A172 (cell line): ENCODE measurements around the gene LRRC26. TPM values are rescaled to one million over a fixed set of nuclear protein-coding genes. Genes with fewer than 3 reads are reported as not detected.

ENCODE experiments used
- DNase-seq: peaks from one replicate; pipeline ENCODE4 v3.0.0-alpha.2; 2015; ENCODE audit warnings: low spot score
- total RNA-seq: library from RNA; depleted of rRNA; stranded (reverse); fragments of >200 nt; shearing (Covaris generic); gene quantifications from 2 replicates; pipeline ENCODE4 v1.2.3, GENCODE V29; 2014

The LRRC26 gene
- total RNA-seq, 1 experiment from 2014 or later, result not detected

DNA sequence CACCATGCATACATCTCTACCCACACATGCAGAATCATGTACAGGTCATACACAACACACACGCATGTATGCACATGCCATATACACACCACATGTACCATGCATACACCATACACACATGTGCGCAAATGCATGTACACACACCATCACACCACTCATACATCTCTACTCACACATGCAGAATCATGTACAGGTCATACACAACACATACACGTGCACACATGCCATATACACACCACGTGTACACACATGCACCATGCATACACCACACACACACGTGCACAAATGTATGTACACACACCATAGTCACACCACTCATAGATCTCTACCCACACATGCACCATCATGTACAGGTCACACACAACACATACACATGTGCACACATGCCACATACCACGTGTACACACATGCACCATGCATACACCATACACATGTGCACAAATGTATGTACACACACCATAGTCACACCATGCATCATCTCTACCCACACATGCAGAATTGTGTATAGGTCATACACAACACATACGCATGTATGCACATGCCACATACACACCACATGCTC is 16.9 kb downstream of the LRRC26 start:
- DNase-seq, result no peak

DNA sequence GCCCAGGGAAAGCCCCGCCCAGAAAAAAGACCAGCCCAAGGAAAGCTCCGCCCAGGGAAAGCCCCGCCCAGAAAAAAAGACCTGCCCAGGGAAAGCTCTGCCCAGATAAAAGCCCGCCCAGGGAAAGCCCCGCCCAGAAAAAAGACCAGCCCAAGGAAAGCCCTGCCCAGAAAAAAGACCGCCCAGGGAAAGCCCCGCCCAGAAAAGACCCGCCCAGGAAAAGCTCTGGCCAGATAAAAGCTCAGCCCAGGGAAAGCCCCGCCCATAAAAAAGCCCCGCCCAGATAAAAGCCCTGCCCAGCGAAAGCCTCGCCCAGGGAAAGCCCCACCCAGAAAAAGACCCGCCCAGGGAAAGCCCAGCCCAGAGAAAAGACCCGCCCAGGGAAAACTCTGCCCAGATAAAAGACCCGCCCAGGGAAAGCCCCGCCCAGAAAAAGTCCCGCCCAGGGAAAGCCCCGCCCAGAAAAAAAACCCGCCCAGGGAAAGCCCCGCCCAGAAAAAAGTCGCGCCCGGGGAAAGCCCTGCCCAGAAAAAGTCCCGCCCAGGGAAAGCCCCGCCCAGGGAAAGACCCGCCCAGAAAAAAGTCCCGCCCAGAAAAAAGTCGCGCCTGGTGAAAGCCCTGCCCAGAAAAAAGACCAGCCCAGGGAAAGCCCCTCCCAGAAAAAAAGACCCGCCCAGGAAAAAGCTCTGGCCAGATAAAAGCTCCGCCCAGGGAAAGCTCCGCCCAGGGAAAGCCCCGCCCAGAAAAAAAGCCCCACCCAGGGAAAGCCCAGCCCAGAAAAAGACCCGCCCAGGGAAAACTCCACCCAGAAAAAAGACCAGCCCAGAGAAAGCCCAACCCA is 19.0 kb downstream of the LRRC26 start:
- peak; percentile 94 for DNase-seq

DNA sequence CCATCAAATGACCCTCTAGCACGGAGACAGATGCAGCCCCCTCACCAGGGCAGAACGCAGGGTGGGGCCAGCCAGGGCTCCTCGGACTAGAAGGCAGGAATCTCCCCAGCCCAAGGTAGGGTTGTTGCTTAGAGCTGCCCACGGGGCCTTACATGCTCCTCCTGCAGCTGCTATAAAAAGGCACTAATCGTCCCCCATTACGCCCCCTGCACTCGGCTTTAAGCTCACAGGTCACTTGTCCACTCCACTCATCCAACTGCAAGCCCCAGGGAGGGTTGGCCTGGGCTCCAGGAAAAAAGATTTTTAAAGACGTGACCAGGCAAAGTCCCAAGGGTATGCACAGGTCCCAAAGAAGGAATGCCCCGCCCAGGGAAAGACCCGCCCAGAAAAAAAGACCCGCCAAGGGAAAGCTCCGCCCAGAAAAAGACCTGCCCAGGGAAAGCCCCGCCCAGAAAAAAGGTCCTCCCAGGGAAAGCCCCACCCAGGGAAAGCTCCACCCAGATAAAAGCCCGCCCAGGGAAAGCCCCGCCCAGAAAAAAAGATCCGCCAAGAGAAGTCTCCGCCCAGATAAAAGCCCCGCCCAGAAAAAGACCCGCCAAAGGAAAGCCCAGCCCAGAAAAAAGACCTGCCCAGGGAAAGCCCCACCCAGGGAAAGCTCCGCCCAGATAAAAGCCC is 19.8 kb downstream of the LRRC26 start:
- DNase-seq, result no peak

DNA sequence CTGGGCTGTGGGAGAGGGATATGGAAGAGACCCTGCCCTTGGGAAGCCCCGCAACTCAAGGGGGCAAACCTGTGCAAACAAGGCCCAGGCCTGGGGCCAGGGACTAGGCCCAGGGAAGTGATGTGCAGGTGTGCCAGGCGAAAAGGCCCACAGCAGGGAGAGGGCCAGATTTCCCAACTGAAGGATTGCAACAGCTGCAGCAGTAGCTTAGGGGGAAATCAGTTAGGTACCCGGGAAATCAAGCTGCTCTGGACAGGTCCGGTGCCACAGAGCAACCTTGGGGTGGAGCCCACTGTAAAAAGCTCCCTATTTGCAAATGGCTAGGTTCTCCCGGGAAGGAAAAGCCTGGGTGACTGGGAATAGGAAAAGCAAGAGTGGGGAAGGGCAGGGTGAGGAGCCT is 20.5 kb downstream of the LRRC26 start:
- no peak for DNase-seq

DNA sequence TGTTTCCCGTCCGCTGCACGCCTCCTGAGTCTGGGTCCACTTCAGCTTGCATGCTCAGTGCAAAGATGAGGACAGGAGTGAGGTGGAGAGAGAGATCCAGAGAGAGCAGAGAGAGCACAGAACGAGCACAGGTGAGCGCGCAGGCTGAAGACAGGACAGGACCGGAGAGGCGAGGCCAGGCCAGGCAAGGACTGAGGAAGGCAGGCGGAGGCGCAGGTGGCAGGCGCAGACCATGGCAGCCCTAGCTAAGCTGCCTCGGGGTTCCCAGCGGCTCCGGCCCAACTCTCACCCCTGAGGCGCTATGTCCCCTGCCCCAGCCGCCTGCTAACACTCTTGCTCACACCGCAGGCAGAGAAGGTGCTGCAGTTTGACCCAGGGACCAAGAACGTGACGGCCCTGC is 21.2 kb downstream of the LRRC26 start:
- no peak for DNase-seq

DNA sequence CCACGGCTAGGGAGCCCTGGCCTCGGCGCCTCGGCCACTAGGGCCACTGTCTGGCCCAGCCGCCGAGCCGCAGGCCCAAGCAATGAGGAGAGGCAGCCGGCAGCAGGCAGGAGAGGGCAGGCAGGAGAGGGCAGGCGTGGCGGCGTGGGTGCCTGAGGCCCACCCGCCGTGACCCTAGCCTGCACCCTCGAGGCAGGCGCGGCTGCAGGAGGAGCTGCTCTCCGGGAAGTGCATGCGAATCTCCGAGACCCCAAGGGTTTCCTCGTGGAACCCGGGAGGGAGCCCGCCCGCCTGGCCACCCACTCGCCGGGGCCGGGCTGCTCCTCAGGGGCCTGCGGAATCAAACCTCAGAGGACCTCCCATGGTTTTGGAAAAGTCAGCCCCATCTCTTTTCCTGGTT is 21.6 kb downstream of the LRRC26 start:
- no peak for DNase-seq

DNA sequence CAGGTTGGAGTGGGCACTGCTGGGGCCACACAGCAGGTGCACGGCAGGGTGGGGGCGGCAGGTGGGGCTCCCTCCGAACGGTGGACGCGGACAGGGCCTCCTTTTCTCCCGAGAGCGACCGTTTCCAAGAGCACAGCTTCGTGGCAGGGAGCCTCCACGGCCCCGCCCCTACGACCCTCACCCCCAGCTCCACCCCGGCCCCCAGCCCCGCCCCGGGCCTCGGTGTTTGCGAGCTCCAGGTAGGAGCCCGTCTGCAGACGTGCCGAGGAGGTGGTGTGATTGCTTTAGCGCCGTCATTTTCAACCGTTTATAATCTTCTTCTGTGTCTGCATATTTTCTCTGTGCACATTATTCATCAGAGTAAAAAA is 22.1 kb downstream of the LRRC26 start:
- no peak for DNase-seq

DNA sequence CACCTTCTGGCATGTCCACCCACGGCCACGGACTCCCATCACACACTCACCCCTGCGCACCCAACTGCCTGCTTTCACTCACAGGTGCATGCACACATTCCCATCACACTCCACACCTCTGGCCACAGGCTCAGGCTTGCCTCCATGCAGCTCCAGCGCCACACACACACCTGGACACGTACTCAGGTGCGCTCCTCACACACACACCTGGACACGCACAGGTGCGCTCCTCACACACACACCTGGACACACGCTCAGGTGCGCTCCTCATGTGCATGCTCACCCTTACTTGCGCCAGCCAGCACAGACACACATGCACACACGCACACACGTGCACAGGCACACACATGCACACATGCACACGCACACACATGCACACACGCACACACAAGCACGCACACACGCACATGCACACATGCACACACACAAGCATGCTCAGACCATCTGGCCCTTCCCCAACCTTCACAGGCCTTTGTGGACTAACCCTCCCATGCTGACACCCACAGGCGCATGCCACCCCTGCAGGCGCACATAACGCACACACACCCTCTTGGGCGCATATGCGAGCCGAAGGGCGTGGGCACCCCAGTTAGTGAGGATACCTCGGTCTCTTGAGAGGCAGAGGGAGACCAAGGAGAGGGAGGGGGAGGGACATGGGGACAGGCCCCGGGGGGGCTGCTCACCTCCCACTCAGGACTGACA is 22.6 kb downstream of the LRRC26 start:
- DNase-seq, result no peak

DNA sequence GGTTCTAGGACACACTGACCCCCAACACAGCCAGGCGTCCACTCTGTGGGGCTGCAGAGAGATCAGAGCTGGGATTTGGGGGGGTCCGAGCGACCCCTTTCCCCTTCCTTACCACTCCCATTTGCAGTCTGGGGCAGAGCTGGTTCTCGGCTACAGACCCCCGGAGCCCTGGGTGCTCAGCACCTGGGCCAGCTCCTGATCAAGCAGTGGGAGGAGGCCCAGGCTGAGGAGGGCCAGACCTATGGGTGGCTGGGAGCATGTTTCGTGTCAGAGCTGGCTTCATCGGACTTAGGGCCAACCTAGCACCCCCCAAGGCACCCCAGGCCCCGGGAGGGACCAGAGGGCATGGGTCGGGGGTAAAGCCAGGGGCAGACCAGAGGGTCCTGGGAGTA is 23.3 kb downstream of the LRRC26 start:
- no peak for DNase-seq

DNA sequence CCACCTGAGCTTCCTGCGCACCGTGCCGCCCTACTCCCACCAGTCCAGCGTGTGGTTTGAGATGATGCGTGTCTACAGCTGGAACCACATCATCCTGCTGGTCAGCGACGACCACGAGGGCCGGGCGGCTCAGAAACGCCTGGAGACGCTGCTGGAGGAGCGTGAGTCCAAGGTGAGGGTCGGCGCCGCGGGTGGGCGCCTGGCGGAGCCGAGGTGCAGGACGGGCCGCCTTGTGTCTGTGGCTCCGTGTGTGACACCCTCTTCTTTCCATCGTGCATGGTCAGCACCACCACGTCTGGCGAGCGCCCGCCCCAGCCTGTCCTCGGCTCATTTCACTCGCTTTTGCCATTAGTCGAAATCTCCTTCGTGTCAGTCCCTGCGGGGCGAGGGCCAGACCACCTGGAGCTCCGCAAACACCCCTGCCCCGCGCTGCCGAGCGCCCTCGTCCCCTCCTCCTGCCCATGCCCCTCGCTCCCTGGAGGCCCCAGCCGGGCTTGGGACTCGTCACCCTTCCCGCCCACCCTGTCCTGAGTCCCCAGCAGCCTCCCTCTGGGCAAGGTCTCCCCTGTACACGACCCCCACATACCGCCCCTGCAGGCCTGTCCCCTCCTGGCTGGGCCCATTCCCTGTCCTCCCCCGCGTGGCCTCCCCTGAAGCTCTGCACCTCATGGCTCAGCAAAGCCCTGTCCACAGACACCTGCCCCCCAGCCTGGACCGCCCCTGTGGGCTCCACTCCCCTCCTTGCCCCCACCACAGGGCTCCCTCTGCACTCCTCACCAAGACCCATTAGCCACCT is 23.9 kb downstream of the LRRC26 start:
- no peak for DNase-seq

DNA sequence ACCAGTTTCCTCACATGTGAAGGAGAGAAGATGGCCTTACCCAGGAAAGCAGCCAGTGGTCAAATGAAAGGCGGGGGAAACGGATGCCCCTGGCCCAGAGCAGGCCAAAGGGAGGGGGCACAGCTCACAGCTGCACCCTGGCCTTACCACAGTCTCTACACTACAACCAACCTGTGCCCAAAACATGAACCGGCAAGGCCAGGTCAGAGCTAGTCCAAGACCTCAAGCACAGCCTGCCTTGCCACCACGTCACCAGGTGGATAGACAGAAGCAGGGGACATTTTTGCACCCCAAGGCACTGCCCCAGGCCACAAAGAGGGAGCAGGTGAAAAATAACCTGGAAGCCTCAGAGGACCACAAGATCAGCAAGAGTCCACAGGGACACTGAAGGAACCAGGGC is 26.4 kb downstream of the LRRC26 start:
- DNase-seq, result no peak

DNA sequence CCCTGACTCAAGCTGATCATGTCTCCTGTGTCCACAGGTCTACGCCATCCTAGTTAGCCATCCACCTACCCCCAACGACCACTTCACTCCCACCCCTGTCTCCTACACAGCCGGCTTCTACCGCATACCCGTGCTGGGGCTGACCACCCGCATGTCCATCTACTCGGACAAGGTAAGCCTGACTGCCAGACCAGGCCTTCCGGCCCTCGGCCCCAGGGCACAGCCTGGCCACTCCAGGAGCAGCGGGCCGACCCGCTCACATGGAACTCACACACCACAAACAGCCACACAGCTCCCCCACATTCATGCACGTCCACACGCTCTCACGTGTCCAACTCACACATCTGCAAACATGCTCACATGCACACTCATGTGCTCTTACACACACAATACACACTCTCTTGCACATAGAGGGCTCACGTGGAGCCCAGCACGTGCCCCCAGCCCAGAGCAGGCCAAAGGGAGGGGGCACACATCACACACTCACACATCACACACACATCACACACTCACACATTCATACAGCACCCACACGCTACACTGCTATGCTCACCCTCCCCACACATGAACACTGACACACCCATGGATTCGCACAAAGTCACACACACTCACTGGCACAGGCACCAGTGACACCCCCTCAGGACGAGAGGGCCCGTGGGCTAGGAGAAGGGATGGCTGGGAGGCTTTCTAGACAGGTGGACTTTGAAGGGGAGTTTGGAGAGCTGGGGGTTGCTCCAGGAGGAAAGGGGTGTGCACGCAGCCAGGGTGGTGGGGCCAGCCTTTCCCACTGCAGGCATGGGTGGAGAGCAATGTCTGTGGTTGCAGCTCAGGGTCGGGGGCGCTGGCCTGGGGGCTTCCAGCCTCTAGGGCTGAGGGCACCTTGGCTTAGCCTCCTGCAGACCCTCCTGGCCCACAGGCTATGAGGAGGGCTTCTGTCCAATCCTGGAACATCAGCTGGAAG is 27.6 kb downstream of the LRRC26 start:
- no peak for DNase-seq

DNA sequence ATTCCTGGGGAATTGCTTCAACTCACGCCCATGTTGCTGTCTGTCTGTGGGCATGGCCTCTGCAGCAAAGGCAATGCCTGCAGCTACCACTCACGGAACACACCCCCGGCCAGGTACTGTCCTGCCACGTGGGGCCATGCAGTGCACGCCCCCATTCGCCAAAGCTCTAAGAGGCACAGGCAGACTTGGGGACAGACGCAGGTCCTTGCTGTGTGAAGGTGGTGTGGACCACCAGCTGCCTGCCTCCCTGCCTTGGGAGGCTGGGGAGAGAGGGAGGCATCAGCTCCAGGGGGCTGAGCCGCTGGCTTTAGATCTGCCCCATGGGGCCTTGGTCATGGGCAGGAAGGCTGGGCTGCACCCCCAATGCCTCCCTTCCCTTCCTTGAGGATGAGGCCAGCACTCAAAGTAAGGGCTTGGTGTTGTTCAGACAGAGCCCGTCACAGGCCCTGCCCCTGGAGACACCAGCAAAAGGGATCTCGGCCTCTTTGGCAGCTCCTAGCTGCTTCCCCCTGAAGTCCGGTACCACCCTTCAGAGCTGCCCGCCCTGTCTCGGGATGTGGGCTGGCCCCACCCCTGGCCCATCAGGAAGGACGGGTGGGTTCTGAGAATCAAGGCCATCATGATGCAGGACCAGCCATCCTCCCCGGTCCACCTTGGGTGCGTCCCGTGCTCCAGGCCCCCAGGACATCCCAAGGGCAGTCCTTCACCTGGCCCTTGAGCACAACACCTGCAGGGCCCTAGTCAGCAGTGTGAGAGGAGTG is 28.6 kb downstream of the LRRC26 start:
- DNase-seq, result no peak

DNA sequence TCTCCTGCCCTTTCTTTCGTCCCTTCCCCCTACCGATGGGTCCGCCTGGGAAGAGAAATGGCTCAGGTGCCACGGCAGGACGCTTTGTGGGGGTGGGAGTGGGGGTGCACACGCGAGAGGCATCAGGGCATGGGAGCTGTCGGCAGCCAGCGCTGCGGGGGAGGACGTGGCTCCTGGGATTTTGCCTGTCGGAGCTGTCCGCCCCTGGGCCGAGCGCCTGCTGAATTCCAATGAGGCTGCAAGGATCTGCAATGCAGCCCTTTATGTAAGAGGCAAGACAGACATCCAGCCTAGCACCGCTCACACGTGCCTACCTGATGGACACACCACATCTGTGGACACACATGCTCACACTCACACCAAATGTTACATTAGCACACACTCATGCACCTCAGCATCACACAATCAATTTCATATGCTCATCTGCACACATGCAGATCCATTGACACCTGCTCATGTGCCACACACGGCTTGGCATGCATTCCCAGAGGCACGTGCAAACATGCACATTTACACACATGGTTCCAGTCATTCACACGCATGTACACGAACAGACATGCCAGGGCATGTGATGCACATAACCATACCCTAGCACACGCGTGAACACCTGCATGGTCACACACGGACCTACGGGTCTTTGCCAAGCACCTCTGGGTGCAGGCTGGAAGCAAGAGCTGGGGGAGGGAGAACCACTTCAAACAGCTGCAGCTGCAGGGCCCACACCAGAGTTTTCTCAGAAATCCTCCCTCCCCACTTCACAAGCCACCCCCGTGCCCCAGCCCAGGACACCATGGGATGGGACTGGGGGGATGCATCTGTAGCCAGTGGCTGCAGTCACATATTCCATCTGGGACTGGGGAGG is 29.5 kb downstream of the LRRC26 start:
- no peak for DNase-seq

DNA sequence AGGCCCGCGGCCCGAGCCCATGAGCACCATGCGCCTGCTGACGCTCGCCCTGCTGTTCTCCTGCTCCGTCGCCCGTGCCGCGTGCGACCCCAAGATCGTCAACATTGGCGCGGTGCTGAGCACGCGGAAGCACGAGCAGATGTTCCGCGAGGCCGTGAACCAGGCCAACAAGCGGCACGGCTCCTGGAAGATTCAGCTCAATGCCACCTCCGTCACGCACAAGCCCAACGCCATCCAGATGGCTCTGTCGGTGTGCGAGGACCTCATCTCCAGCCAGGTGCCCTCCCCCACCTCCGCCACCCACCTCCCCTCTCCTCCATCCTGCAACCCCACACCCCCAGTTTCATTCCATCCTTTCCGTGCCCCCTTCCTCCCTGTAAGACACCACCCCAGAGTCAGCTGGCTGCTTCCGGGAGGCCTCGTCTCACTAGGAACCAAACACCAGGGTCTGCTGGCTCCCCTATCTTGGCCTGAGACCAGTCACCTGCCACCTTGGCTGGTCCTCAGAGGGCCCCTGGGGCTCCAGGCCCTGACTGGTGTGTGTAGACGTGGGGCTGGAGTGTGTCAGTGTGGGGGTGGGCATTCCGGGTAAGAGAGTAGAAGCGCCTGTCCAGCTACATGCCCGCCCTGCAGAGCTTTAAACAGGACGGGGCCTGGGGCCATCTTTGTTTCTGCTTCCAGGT is 30.2 kb downstream of the LRRC26 start:
- DNase-seq, result no peak

DNA sequence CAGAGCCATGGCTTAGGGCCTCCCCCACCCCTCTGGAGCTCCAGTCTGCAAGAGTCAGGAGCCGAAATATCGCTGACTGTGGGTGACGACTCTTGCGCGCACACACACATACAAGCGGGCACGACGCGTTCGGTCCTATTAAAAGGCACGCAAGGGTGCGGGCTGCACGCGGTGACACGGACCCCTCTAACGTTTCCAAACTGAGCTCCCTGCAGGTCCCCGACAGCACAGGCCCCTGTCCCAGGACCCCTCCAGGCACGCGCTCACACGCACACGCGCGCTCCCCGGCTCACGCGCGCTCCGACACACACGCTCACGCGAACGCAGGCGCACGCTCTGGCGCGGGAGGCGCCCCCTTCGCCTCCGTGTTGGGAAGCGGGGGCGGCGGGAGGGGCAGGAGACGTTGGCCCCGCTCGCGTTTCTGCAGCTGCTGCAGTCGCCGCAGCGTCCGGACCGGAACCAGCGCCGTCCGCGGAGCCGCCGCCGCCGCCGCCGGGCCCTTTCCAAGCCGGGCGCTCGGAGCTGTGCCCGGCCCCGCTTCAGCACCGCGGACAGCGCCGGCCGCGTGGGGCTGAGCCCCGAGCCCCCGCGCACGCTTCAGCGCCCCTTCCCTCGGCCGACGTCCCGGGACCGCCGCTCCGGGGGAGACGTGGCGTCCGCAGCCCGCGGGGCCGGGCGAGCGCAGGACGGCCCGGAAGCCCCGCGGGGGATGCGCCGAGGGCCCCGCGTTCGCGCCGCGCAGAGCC is 31.0 kb downstream of the LRRC26 start, which contains the start of gene GRIN1:
Gene GRIN1 (plus strand): TSS at position 433 of the 746 bp plus-strand sequence. CDS start 333 bp downstream, outside the sequence.
- no peak for DNase-seq

DNA sequence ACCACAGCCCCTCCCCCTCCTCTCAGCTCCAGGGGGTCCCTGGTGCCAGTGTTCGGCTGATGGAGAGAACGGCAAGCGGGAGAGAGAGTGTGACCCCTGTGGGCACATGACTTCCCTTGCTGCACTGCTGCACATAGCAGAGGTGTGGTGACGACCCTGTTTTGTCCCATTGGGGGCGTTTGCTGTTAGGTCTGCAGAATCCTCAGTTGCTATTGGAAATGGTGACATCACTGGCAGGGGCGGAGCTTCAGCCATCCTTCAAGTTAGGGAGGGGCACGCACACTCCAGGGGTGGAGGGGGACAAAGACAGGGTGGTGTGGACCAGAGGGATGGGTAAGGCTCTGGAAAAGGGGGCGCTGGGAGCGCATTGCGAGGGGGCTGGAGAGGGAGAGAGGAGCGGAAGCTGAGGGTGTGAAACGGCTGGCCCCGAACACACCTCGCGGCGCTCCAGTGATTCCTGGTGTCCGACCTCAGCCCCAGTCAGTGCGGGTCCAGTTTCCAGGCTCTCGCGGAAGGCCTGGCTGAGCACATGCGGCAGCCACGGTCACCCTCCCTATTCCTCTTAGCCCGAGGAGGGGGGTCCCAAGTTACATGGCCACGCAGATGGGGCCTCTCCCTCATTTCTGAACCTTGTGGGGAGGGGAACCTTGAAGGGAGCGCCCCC is 31.7 kb downstream of the LRRC26 start:
- no peak for DNase-seq
